Astrocyte (in vitro differentiated cells and primary cell): Measurements from ENCODE around the gene NOS1. TPM values are rescaled to one million over a fixed set of nuclear protein-coding genes. Genes with fewer than 3 reads are reported as not detected.

Experiments used
- DNase-seq: peaks from one replicate; pipeline ENCODE4 v3.0.0-alpha.2; 2010; ENCODE audit warnings: low read depth
- FAIRE-seq: peaks from 2 replicates; lab custom pipeline; 2011; peaks lifted over from hg19 to GRCh38; lab: Jason Lieb, UNC
- H2AFZ ChIP-seq: 2 replicates; pipeline ENCODE4 v1.6.0; 2012; ENCODE audit warnings: low read depth, low read length, inconsistent platforms
- H3K27ac ChIP-seq: 2 replicates; pipeline ENCODE4 v1.5.1; 2011; ENCODE audit warnings: low read depth, low read length, inconsistent platforms
- H3K27me3 ChIP-seq: 2 replicates; pipeline ENCODE4 v1.6.0; 2011; ENCODE audit warnings: low read length, inconsistent platforms; ENCODE audit not compliant: insufficient read depth
- H3K36me3 ChIP-seq: 2 replicates; pipeline ENCODE4 v1.5.1; 2011; ENCODE audit warnings: low read length, inconsistent platforms; ENCODE audit not compliant: insufficient read depth
- H3K4me1 ChIP-seq: 2 replicates; pipeline ENCODE4 v1.5.1; 2011; ENCODE audit warnings: low read length, inconsistent platforms; ENCODE audit not compliant: insufficient read depth
- H3K4me2 ChIP-seq: 2 replicates; pipeline ENCODE4 v1.6.0; 2012; ENCODE audit warnings: low read length, inconsistent platforms
- H3K4me3 ChIP-seq: 2 replicates; pipeline ENCODE4 v1.5.1; 2011; ENCODE audit warnings: low read depth, mild to moderate bottlenecking, low read length, inconsistent platforms; ENCODE audit not compliant: insufficient read depth
- H3K79me2 ChIP-seq: 2 replicates; pipeline ENCODE4 v1.6.0; 2012; ENCODE audit warnings: mild to moderate bottlenecking, low read length, inconsistent platforms; ENCODE audit not compliant: insufficient read depth
- H3K9ac ChIP-seq: 2 replicates; pipeline ENCODE4 v1.6.0; 2012; ENCODE audit warnings: mild to moderate bottlenecking, low read length, inconsistent platforms
- H3K9me3 ChIP-seq: 2 replicates; pipeline ENCODE4 v1.5.1; 2012; ENCODE audit warnings: low read depth, mild to moderate bottlenecking, low read length, inconsistent platforms; ENCODE audit not compliant: insufficient read depth
- H4K20me1 ChIP-seq: 2 replicates; pipeline ENCODE4 v1.6.0; 2012; ENCODE audit warnings: low read length, inconsistent platforms; ENCODE audit not compliant: insufficient read depth
- H3K27ac Mint-ChIP-seq: one replicate; pipeline ENCODE4 v1.8.0; 2021; ENCODE audit warnings: mild to moderate bottlenecking, mixed read lengths; ENCODE audit not compliant: unreplicated experiment
- H3K27me3 Mint-ChIP-seq: one replicate; pipeline ENCODE4 v1.8.0; 2021; ENCODE audit warnings: low read depth, mixed read lengths; ENCODE audit not compliant: unreplicated experiment
- H3K36me3 Mint-ChIP-seq: one replicate; pipeline ENCODE4 v1.8.0; 2021; ENCODE audit warnings: low read depth, mixed read lengths; ENCODE audit not compliant: unreplicated experiment
- H3K4me1 Mint-ChIP-seq: one replicate; pipeline ENCODE4 v1.8.0; 2021; ENCODE audit warnings: low read depth, mixed read lengths; ENCODE audit not compliant: unreplicated experiment
- H3K4me3 Mint-ChIP-seq: one replicate; pipeline ENCODE4 v1.8.0; 2021; ENCODE audit warnings: mild to moderate bottlenecking, moderate library complexity, mixed read lengths; ENCODE audit not compliant: unreplicated experiment
- H3K9me3 Mint-ChIP-seq: one replicate; pipeline ENCODE4 v1.8.0; 2021; ENCODE audit warnings: mild to moderate bottlenecking, mixed read lengths; ENCODE audit not compliant: unreplicated experiment
- EZH2 ChIP-seq: IDR thresholded peaks from 2 replicates; pipeline ENCODE4 v1.6.1; 2012; ENCODE audit warnings: mild to moderate bottlenecking, low read length, inconsistent platforms; ENCODE audit not compliant: insufficient read depth
- total RNA-seq: library from RNA; stranded (reverse); gene quantifications from 2 replicates; pipeline ENCODE4 v1.2.1, GENCODE V29; 2021
- TF ChIP-seq, protein P1 (sequence below): IDR thresholded peaks from 2 replicates; pipeline ENCODE4 v1.5.1; 2011; ENCODE audit warnings: low read depth, mild to moderate bottlenecking, inconsistent platforms, low read length, moderate library complexity; ENCODE audit not compliant: insufficient read depth

Gene NOS1
- total RNA-seq, 1 donor from 2014 or later = 0.05 TPM

DNA sequence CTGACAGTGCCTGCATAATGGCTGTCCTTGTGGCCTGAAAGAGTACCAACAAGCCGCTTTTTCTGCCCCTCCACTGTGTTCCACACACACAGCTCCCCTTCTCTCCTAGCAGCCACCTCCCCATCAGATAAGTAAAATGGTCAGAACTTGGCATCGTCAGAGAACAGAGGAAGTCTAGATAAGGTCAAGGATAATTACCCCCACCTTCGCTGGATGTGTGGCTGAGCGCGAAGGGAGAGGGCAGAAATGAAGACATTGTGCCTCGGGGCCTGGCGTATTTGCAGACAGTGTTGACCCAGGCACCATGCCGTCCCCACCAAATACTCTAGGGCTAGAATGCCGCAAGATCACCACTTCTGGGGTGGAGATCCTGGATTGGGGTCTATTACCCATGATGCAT, 201.8 kb downstream of the NOS1 start:
- H3K79me2 ChIP-seq = no peaks in the 10 kb centered on the region

GRCh38 chr12:117158911-117159553, 202.4 kb downstream of the NOS1 start:
- Histone ChIP-seq H2AFZ (no peak overlapping the region), H3K27ac (no peak overlapping the region), H3K4me1 (peaks cover 4% of the 10 kb centered on the region), H4K20me1 (peaks cover 10% of the 10 kb centered on the region), H3K27me3 (no peaks in the 10 kb centered on the region), H3K9me3 (no peaks in the 10 kb centered on the region), H3K4me2 (peak overlapping the region; percentile 21), H3K36me3 (peaks cover 36% of the 10 kb centered on the region), H3K4me3 (no peak overlapping the region), H3K79me2 (no peaks in the 10 kb centered on the region), H3K9ac (no peak overlapping the region)
- H3K36me3 Mint-ChIP-seq = peaks cover 21% of the 10 kb centered on the region
- FAIRE-seq = no peak
- H3K4me3 Mint-ChIP-seq = no peak overlapping the region
- no peaks in the 10 kb centered on the region for H3K27me3 Mint-ChIP-seq
- no peak for TF ChIP-seq EZH2
- TF ChIP-seq, protein P1, sequence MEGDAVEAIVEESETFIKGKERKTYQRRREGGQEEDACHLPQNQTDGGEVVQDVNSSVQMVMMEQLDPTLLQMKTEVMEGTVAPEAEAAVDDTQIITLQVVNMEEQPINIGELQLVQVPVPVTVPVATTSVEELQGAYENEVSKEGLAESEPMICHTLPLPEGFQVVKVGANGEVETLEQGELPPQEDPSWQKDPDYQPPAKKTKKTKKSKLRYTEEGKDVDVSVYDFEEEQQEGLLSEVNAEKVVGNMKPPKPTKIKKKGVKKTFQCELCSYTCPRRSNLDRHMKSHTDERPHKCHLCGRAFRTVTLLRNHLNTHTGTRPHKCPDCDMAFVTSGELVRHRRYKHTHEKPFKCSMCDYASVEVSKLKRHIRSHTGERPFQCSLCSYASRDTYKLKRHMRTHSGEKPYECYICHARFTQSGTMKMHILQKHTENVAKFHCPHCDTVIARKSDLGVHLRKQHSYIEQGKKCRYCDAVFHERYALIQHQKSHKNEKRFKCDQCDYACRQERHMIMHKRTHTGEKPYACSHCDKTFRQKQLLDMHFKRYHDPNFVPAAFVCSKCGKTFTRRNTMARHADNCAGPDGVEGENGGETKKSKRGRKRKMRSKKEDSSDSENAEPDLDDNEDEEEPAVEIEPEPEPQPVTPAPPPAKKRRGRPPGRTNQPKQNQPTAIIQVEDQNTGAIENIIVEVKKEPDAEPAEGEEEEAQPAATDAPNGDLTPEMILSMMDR = no peak
- no peaks in the 10 kb centered on the region for H3K9me3 Mint-ChIP-seq
- peaks cover 8% of the 10 kb centered on the region for H3K4me1 Mint-ChIP-seq
- peak; percentile 55 for DNase-seq
- peak overlapping the region; percentile 59 for H3K27ac Mint-ChIP-seq

More for the DNA sequence above, 201.8 kb downstream of the NOS1 start:
- Histone ChIP-seq H3K27me3 (no peaks in the 10 kb centered on the region), H2AFZ (no peak overlapping the region), H3K4me1 (peaks cover 4% of the 10 kb centered on the region), H3K4me3 (no peak overlapping the region), H3K9me3 (no peaks in the 10 kb centered on the region), H3K9ac (no peak overlapping the region), H3K27ac (no peak overlapping the region), H4K20me1 (peaks cover 9% of the 10 kb centered on the region), H3K36me3 (peaks cover 39% of the 10 kb centered on the region), H3K4me2 (peak overlapping the region; percentile 21)
- H3K9me3 Mint-ChIP-seq = no peaks in the 10 kb centered on the region
- FAIRE-seq (no peak), DNase-seq (no peak)
- peaks cover 8% of the 10 kb centered on the region for H3K4me1 Mint-ChIP-seq
- H3K27me3 Mint-ChIP-seq = no peaks in the 10 kb centered on the region
- H3K27ac Mint-ChIP-seq = no peak overlapping the region
- no peak overlapping the region for H3K4me3 Mint-ChIP-seq
- TF ChIP-seq EZH2 = no peak
- TF ChIP-seq, protein P1 = no peak
- H3K36me3 Mint-ChIP-seq = peaks cover 24% of the 10 kb centered on the region

Other genes starting within 250 kb of the NOS1 start
- gene FBXO21, start 171.2 kb downstream of the NOS1 start, total RNA-seq = 30.8 and 32.0 TPM in 2 replicates